A549 treated with AZD2906 at 1 μM for 4 hours (cell line): ENCODE data around the gene ALDH1A1. TPM values are rescaled to one million over a fixed set of nuclear protein-coding genes. Genes with fewer than 3 reads are reported as not detected.

Experiments
- total RNA-seq: library from RNA; stranded (reverse); fragments of 200-300 nt; extraction: Qiagen RNA extraction; gene quantifications from 5 replicates; pipeline ENCODE4 v1.2.3, GENCODE V29; 2022

The ALDH1A1 gene
- 4,437 to 6,543 TPM (median 5,218 TPM) in 5 replicates for total RNA-seq

GRCh38 chr9:72952914-72953313 is at the start of gene ALDH1A1:
TSS of gene ALDH1A1 (minus strand) at chr9:72953053. CDS start at chr9:72953000, 53 bp downstream.

Other genes starting within 250 kb of the ALDH1A1 start
- gene ANXA1, start 198.8 kb upstream of the ALDH1A1 start, total RNA-seq, result 1,020 to 1,167 TPM (median 1,139 TPM) in 5 replicates